ENCODE results near the gene CKAP4. TPM values are rescaled to one million over a fixed set of nuclear protein-coding genes. Genes with fewer than 3 reads are reported as not detected.

CKAP4 gene
- total RNA-seq, 2 donors from 2014 or later = 12.0 to 14.2 TPM

- Mint-ChIP-seq H3K27ac (no peak overlapping the region), H3K36me3 (ENCODE audit: insufficient read depth in 2 of 2) (peaks cover 5 to 8% of the 10 kb centered on the region in 2 donors), H3K4me1 (ENCODE audit: low read depth) (peaks cover 36% of the 10 kb centered on the region), H3K4me3 (no peak overlapping the region), H3K27me3 (ENCODE audit: low read depth) (peaks cover 10% of the 10 kb centered on the region), H3K9me3 (peaks cover 2 to 5% of the 10 kb centered on the region in 2 donors)
- ATAC-seq (replicated peaks in 1 of 2) (peak in 1 of 2 donors; percentile 54), DNase-seq (no peak)
Measured at GRCh38 chr12:106284358-106285105, 36.7 kb upstream of the CKAP4 start.

GRCh38 chr12:106282457-106283097 lies 34.8 kb upstream of the CKAP4 start:
- DNase-seq (peak; percentile 49 to 56), ATAC-seq (replicated peaks in 1 of 2) (peak; percentile 69 to 70)
- Mint-ChIP-seq H3K36me3 (ENCODE audit: insufficient read depth in 2 of 2) (peaks cover 3% of the 10 kb centered on the region in 2 donors), H3K4me3 (no peak overlapping the region), H3K27ac (no peak overlapping the region), H3K9me3 (peaks cover 0 to 5% of the 10 kb centered on the region in 2 donors), H3K4me1 (ENCODE audit: low read depth) (peaks cover 16% of the 10 kb centered on the region), H3K27me3 (ENCODE audit: low read depth) (peaks cover 10% of the 10 kb centered on the region)

DNA sequence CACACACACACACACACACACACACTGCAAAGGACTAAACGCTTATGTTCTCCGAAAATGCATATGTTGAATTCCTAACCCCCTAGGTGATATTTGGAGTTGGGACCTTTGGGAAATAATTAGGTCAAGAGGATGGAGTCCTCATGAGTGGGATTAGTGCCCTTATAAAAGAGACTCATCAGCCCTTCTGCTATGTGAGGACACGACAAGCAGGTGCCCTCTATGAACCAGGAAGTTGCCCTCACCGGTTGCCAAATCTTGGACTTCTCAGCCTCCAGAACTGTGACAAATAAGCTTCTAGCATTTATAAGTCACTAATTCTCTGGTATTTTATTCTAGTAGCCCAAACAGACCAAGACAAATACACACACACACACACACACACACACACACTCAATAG lies 34.0 kb upstream of the CKAP4 start:
- H3K4me1 Mint-ChIP-seq (ENCODE audit: low read depth) = peaks cover 12% of the 10 kb centered on the region
- no peak overlapping the region for H3K27ac Mint-ChIP-seq
- DNase-seq (no peak), ATAC-seq (replicated peaks in 1 of 2) (no peak)
- peaks cover 0 to 5% of the 10 kb centered on the region in 2 donors for H3K9me3 Mint-ChIP-seq
- H3K4me3 Mint-ChIP-seq = no peak overlapping the region
- peaks cover 10% of the 10 kb centered on the region for H3K27me3 Mint-ChIP-seq (ENCODE audit: low read depth)
- peaks cover 3% of the 10 kb centered on the region in 2 donors for H3K36me3 Mint-ChIP-seq (ENCODE audit: insufficient read depth in 2 of 2)

GRCh38 chr12:106281056-106281782 lies 33.4 kb upstream of the CKAP4 start:
- H3K4me1 Mint-ChIP-seq (ENCODE audit: low read depth) = peaks cover 12% of the 10 kb centered on the region
- no peak overlapping the region for H3K4me3 Mint-ChIP-seq
- peaks cover 10% of the 10 kb centered on the region for H3K27me3 Mint-ChIP-seq (ENCODE audit: low read depth)
- DNase-seq (no peak), ATAC-seq (replicated peaks in 1 of 2) (no peak)
- no peak overlapping the region for H3K27ac Mint-ChIP-seq
- H3K9me3 Mint-ChIP-seq = peaks cover 0 to 5% of the 10 kb centered on the region in 2 donors
- H3K36me3 Mint-ChIP-seq (ENCODE audit: insufficient read depth in 2 of 2) = peaks cover 3% of the 10 kb centered on the region in 2 donors

DNA sequence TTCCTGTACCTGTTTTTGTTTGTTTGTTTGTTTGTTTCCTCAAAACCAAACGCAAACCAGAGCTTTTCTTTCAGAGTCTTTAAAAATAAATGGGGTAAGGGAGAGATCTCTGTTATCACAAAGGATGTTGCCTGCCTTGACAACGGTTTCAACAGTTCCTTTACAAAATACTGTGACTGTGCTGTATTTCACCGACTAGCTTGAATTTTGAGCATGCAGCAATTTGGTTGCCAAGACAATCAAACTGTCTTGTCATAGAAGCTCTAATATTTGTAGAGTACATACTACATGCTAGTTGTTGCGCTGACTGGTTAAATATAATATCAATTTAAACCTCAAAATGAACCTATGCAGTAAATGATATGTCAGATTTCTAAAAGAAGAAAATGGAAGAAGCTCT lies 32.3 kb upstream of the CKAP4 start:
- H3K9me3 Mint-ChIP-seq = peaks cover 0 to 5% of the 10 kb centered on the region in 2 donors
- H3K4me1 Mint-ChIP-seq (ENCODE audit: low read depth) = peaks cover 10% of the 10 kb centered on the region
- H3K36me3 Mint-ChIP-seq (ENCODE audit: insufficient read depth in 2 of 2) = peaks cover 3% of the 10 kb centered on the region in 2 donors
- no peak overlapping the region for H3K4me3 Mint-ChIP-seq
- H3K27ac Mint-ChIP-seq = no peak overlapping the region
- DNase-seq (no peak), ATAC-seq (replicated peaks in 1 of 2) (no peak)
- H3K27me3 Mint-ChIP-seq (ENCODE audit: low read depth) = peaks cover 9% of the 10 kb centered on the region

- Mint-ChIP-seq H3K9me3 (no peaks in the 10 kb centered on the region), H3K4me3 (no peak overlapping the region), H3K36me3 (ENCODE audit: insufficient read depth in 2 of 2) (no peaks in the 10 kb centered on the region), H3K27ac (no peak overlapping the region), H3K27me3 (ENCODE audit: low read depth) (peaks cover under 1% of the 10 kb centered on the region), H3K4me1 (ENCODE audit: low read depth) (no peaks in the 10 kb centered on the region)
- DNase-seq = no peak
- ATAC-seq (replicated peaks in 1 of 2) = no peak
Measured at GRCh38 chr12:106276032-106276740, 28.4 kb upstream of the CKAP4 start.

DNA sequence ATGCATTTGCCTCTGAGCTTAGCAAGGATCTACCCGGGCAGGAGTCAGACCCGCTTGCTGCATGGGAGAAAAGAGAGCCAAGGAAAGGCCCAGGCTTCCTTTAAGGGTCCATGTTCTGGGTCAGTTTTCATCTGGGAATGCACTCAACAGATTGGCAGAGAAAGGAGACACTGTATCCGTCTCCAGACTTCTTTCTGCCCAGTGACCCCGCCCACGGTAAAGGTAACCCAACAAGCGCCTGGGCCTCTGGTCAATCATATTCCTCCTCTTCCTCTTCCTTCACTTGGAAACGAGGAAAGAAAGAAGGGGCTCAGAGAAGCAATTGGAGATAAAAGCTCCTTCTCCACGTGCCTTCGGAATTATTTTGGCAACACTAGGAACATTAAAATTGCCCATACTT lies 27.6 kb upstream of the CKAP4 start:
- no peak overlapping the region for H3K4me3 Mint-ChIP-seq
- peaks cover 6% of the 10 kb centered on the region for H3K27me3 Mint-ChIP-seq (ENCODE audit: low read depth)
- no peaks in the 10 kb centered on the region for H3K9me3 Mint-ChIP-seq
- ATAC-seq (replicated peaks in 1 of 2) = no peak
- no peaks in the 10 kb centered on the region for H3K36me3 Mint-ChIP-seq (ENCODE audit: insufficient read depth in 2 of 2)
- no peak overlapping the region for H3K27ac Mint-ChIP-seq
- H3K4me1 Mint-ChIP-seq (ENCODE audit: low read depth) = no peaks in the 10 kb centered on the region
- DNase-seq = no peak

- DNase-seq (no peak), ATAC-seq (replicated peaks in 1 of 2) (no peak)
- peaks cover 6% of the 10 kb centered on the region for H3K27me3 Mint-ChIP-seq (ENCODE audit: low read depth)
- no peaks in the 10 kb centered on the region for H3K9me3 Mint-ChIP-seq
- no peak overlapping the region for H3K4me3 Mint-ChIP-seq
- H3K36me3 Mint-ChIP-seq (ENCODE audit: insufficient read depth in 2 of 2) = no peaks in the 10 kb centered on the region
- H3K27ac Mint-ChIP-seq = no peak overlapping the region
- peaks cover 4% of the 10 kb centered on the region for H3K4me1 Mint-ChIP-seq (ENCODE audit: low read depth)
Measured at GRCh38 chr12:106274575-106275121, 26.8 kb upstream of the CKAP4 start.

- ATAC-seq (replicated peaks in 1 of 2) (no peak), DNase-seq (no peak)
- Mint-ChIP-seq H3K9me3 (no peaks in the 10 kb centered on the region), H3K27me3 (ENCODE audit: low read depth) (peaks cover 6% of the 10 kb centered on the region), H3K36me3 (ENCODE audit: insufficient read depth in 2 of 2) (no peaks in the 10 kb centered on the region), H3K4me1 (ENCODE audit: low read depth) (peaks cover 9% of the 10 kb centered on the region), H3K4me3 (no peak overlapping the region), H3K27ac (no peak overlapping the region)
Measured at GRCh38 chr12:106274012-106274411, 26.2 kb upstream of the CKAP4 start.

- H3K27me3 Mint-ChIP-seq (ENCODE audit: low read depth) = peaks cover 6% of the 10 kb centered on the region
- peaks cover 12% of the 10 kb centered on the region for H3K4me1 Mint-ChIP-seq (ENCODE audit: low read depth)
- H3K4me3 Mint-ChIP-seq = no peak overlapping the region
- no peak for ATAC-seq (replicated peaks in 1 of 2)
- H3K27ac Mint-ChIP-seq = no peak overlapping the region
- no peak for DNase-seq
- no peaks in the 10 kb centered on the region for H3K9me3 Mint-ChIP-seq
- no peaks in the 10 kb centered on the region for H3K36me3 Mint-ChIP-seq (ENCODE audit: insufficient read depth in 2 of 2)
Measured at GRCh38 chr12:106273491-106273890, 25.7 kb upstream of the CKAP4 start.

GRCh38 chr12:106271575-106272505 lies 24.0 kb upstream of the CKAP4 start:
- Mint-ChIP-seq H3K4me1 (ENCODE audit: low read depth) (peaks cover 12% of the 10 kb centered on the region), H3K9me3 (no peaks in the 10 kb centered on the region), H3K36me3 (ENCODE audit: insufficient read depth in 2 of 2) (no peaks in the 10 kb centered on the region), H3K27me3 (ENCODE audit: low read depth) (peaks cover 6% of the 10 kb centered on the region), H3K4me3 (no peak overlapping the region), H3K27ac (no peak overlapping the region)
- ATAC-seq (replicated peaks in 1 of 2) = no peak
- no peak for DNase-seq
